NCI-H2171 (cell line): Measurements from ENCODE around the gene PLPPR3.

Experiments used
- DNase-seq: peaks from one replicate; lab custom pipeline; 2025; lab: John Stamatoyannopoulos, UW

PLPPR3 gene, protein sequence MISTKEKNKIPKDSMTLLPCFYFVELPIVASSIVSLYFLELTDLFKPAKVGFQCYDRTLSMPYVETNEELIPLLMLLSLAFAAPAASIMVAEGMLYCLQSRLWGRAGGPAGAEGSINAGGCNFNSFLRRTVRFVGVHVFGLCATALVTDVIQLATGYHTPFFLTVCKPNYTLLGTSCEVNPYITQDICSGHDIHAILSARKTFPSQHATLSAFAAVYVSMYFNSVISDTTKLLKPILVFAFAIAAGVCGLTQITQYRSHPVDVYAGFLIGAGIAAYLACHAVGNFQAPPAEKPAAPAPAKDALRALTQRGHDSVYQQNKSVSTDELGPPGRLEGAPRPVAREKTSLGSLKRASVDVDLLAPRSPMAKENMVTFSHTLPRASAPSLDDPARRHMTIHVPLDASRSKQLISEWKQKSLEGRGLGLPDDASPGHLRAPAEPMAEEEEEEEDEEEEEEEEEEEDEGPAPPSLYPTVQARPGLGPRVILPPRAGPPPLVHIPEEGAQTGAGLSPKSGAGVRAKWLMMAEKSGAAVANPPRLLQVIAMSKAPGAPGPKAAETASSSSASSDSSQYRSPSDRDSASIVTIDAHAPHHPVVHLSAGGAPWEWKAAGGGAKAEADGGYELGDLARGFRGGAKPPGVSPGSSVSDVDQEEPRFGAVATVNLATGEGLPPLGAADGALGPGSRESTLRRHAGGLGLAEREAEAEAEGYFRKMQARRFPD

DNA sequence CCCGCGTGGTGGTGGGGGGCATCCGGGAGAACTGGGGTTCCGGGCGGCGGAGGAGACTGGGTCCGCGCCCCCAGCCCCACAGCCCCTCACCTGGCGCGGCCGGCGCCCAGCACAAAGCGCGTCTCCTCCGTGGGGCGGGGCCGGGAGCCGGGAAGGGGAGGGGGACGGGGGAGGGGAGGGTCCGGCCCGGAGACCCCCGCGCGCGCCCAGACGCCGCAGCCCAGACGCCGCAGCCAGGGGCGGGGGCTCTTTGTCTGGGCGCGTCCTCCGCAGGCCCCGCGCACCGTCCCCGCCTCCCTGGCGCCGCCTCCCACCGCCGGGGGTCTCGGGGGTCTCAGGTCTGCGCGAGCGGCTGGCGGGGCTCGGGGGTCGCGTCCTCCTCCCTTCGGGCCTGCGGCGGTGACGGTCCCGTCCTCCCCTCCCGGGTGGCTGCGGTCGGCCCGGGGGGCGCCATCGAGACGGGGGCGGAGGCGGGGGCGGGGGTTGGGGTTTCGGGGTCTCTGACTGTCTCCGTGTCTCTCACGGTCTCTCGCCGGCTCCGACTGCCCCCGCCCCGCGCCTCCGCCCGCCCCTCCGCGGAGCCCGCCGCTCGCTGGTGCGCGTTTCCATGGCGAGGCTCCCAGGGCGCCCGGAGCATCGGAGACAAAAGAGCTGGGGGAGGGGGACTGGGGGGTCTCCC, at the start of gene PLPPR3:
TSS of gene PLPPR3 (minus strand) at position 131 of the 679 bp plus-strand sequence. CDS start 396 bp downstream, outside the sequence.
- DNase-seq = no peak

DNA sequence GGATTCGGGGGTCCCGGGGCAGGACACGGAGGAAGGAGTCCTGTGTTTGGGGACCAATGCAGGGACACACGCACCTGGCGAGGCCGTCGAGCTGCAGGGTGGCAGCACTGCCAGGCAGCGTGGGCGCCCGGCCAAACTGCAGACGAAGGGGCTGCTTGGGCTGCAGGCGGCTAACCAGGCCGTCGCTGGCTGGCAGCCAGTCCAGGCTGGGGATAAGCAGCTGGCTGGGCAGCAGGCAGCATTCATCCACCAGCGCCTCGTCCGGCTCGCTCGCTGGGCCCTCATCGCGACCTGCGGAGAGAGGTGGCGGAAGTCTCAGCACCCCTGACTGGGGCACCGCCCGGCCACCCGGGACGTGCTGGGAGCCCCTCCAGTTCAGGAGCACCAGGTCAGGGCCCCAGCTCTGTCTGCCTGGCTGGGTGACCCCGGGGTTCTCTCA, 49.2 kb upstream of the PLPPR3 start:
- no peak for DNase-seq

DNA sequence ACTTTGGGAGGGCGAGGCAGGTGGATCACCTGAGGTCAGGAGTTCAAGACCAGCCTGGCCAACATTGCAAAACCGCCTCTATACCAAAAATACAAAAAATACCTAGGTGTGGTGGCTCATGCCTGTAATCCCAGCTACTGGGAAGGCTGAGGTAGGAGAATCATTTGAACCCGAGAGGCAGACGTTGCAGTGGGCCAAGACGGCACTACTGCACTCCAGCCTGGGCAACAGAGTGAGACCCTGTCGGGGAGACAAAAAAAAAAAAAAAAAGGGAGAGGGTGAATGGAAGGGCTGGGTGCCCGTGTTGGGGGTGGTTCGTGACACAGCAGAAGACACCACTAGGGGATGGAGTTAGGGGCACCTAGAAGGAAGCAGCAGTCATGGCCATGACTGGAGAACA, 48.6 kb upstream of the PLPPR3 start:
- DNase-seq = no peak

DNA sequence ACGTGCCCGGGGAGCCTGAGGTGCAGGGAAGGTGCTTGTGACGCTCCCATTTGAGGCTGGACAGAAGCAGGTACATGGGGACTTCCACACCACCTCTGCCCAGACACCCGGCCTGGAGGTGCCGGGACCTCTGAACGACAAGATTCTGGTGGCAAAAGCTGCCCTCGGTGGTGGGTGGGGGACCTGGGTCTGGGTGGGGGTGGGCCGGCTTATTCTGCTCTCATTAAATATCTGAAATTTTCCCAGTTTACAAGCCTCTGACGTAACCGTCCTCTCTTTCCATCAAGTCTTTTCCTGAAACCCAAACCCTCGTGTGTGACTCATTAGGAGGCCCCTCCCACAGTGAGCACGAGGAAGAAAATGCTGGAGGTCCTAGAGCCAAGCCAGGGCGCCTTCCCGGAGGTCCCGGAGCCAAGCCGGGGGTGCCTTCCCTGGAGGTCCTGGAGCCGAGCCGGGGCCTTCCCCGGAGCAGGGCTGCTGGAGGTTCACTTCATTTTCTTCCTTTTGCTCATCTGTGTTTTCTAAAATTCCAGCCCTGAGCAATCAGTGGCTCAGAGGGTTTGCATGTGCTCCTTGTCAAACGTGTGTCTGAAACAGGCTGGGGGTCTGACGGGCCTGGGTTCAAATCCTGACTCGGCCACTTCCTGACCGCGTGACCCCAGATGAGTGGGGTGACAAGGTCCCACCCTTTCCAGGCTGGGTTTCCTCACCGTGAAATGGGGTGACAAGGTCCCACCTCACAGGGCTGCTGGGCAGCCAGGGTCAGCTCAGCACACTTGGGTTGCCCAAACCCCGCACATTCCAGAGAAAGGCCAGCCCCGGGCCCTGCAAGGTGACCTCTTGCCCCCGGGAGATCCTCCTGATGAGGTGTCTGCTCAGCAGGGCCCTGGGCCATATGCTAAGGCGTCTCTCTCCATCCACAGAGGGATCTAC, 47.8 kb upstream of the PLPPR3 start:
- DNase-seq = no peak

DNA sequence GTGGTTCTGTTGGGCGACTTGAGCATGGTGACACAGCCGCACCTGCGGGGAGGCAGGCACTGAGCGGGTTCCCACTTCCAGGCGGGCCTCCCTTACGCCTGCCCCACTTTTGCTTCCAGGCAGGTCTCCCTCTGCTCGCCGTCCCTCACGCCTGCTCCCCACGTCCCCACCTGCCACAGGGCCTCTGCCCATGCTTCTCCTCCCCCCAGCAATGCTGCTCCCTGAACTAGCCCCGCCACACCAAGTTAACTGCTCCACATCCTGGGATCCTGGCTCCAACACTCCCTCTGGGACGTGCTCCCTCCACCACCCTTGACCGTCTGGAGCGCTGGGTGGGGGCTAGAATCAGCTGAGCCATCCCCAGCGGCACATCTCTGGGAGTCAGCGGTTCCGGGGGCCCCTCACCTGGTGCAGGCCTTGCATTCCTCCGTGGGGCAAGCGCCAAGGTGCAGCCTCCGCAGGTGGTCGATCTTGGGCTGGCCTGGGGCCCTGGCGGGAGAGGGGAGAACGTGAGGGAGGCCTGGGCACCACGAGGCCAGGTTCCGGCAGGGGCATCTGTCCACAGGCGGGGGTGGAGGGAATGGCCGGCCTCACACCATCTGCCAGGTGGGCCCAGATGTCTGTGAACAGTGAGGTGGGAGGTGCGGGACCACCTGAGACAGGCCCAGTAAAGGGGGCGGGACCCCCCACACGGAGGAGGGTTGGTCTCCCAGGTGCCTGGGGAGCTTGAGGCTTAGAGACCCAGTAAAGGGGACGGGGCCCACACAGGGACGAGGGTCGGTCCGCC, 46.9 kb upstream of the PLPPR3 start:
- no peak for DNase-seq

DNA sequence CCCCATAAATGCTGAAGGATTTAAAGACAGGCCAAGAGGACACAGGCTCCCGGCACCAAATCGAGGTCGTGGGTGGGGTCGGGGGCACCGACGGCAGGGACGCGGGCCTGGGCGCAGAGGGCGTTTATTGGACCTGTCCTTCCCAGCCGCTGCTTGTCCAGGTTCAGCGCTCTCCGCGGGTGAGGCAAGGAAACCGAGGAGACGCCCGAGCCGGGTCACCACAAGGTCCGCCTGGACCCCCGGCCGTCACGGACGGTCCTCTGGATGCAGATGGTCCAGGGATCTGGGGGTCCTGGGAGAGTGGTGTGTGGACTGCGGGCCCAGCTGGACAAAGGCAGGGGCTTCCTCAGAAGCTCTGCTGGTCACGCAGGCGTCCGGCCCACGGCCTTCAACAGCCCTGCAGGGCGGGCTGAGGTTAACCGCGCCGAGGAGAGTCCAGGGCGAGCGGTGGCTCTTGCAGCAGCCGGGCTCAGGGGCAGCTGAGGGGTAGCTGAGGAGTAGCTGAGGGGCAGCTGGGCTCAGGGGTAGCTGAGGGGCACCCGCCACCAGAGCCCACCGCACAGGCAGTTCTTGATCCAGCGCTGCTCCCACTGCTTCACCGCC, 46.2 kb upstream of the PLPPR3 start:
- DNase-seq = no peak

DNA sequence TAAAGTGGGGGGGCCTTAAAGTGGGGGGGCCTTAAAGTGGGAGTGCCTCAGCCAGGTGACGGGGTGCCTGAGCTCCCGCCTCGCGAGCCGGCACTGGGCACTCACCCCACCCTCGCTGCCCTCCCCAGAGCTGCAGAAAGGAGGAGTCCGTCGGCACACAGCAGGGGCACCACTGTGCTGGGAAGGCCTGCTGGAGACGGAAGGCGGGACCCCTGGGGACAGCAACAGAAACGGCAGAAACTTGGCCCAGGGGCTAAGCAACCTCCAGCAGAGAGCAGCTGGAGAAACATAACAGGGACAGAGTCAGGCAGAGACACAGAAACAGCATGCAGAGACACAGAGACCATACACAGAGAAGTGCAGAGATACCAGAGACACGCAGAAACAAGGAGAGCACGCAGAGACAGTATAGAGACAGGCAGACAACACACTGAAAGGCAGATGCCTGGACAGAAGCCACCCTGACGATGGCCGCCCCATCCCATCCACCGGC, 45.6 kb upstream of the PLPPR3 start:
- DNase-seq = no peak

DNA sequence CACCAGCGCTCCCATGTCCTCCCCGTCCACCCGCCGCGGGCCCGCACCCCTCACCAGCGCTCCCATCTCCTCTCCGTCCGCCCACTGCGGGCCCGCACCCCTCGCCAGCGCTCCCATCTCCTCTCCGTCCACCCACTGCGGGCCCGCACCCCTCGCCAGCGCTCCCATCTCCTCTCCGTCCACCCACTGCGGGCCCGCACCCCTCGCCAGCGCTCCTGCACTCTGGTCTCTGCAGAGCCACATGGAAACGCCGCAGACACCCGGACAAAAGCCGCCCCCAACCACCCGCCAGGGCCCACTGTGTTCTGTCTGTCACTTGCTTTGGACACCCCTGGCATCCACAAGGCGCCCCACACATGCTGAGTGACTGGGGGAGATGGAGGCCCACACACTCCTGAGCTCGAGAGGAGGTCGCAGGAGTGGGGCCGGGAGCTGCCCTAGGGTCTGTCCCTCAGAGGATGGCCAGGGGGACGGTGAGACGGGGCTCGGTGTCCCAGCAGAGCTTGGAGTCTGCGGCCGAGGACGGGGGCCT, 45.1 kb upstream of the PLPPR3 start:
- DNase-seq = no peak

DNA sequence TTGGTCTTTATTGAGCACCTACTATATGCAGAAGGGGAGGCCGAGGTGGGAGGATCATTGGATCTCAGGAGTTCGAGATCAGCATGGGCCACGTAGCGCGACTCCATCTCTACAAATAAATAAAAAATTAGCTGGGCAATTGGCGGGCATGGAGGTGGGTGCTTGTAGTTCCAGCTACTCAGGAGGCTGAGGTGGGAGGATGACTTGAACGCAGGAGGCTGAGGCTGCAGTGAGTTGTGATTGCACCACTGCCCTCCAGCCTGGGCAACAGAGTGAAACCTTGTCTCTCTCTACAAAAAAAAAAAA, 41.5 kb upstream of the PLPPR3 start:
- no peak for DNase-seq

DNA sequence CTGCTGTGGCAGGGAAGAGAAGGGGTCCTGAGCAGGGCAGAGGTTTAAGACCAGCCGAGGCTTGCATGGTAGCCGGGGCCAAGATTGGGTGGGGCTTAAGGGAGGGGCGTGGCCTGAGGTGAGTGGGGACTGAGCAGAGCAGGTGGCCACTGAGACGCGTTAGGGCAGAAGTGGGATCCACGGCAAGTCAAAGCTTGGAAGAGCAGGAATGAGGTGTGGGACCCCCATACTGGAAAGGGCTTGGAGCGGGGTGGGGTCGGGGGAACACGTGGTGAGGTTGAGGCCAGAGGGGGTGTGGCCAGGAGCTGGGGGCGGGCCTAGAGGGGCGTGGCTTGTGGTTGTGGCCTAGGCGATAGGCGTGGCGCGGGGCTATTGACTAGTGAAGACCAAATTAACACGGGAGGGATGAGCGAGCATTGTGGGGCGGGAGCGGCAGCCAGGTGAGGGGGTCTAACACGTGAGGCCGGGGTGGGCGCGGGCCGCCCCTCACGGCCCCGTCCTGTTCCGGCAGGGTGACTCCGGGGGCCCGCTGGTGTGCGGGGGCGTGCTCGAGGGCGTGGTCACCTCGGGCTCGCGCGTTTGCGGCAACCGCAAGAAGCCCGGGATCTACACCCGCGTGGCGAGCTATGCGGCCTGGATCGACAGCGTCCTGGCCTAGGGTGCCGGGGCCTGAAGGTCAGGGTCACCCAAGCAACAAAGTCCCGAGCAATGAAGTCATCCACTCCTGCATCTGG, 41.0 kb upstream of the PLPPR3 start:
- no peak for DNase-seq

DNA sequence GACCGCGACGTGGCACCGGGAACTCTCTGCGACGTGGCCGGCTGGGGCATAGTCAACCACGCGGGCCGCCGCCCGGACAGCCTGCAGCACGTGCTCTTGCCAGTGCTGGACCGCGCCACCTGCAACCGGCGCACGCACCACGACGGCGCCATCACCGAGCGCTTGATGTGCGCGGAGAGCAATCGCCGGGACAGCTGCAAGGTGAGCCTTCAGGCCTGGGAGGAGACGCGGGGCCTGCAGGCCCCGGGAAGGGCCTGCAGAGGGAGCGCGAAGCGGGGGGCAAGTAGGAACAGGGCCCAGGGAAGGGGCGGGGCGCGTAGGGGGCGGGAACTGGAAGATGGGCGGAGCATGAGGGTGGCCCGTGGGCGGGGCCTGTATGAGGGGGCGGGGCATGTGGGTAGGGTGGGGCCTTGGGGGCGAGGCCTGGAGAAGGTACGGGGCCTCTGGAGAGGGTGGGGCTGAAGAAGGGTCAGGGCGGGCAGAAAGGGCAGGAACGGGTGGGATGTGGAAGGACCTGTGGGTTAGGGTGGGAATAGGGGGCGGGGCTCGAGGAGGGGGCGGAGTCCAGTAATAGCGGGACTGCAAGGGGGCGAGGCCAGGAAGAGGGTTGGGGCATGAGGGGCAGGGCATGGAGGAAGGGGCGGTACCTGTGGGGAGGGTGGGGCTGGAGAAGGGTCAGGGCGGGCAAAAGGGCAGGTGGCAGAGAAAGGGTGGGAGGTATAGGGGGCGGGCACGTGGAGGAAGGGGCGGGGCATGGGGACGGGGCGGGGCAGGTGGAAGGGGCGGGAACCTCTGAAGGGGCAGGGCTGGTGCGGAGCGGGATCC, 40.2 kb upstream of the PLPPR3 start:
- DNase-seq = no peak

DNA sequence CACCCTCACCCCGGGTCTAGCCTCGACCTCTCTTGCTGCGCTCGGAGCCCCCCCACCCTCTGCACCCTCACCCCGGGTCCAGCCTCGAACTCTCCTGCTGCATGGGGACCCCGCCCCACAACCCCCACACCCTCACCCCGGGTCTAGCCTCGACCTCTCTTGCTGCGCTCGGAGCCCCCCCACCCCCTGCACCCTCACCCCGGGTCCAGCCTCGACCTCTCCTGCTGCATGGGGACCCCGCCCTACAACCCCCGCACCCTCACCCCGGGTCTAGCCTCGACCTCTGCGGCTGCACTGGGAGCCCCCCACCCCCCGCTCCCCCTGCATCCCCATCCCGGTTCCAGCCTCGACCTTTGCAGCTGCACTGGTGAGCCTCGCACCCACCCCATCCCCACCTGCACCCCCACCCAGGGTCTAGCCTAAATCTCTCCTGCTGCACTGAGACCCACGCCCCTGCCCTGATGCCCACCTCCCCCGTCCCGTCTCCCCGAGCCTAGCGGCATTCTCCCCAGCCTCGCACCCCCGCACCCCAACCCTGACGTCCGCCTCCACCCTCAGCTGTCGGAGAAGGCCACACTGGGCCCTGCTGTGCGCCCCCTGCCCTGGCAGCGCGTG, 39.5 kb upstream of the PLPPR3 start:
- DNase-seq = no peak

DNA sequence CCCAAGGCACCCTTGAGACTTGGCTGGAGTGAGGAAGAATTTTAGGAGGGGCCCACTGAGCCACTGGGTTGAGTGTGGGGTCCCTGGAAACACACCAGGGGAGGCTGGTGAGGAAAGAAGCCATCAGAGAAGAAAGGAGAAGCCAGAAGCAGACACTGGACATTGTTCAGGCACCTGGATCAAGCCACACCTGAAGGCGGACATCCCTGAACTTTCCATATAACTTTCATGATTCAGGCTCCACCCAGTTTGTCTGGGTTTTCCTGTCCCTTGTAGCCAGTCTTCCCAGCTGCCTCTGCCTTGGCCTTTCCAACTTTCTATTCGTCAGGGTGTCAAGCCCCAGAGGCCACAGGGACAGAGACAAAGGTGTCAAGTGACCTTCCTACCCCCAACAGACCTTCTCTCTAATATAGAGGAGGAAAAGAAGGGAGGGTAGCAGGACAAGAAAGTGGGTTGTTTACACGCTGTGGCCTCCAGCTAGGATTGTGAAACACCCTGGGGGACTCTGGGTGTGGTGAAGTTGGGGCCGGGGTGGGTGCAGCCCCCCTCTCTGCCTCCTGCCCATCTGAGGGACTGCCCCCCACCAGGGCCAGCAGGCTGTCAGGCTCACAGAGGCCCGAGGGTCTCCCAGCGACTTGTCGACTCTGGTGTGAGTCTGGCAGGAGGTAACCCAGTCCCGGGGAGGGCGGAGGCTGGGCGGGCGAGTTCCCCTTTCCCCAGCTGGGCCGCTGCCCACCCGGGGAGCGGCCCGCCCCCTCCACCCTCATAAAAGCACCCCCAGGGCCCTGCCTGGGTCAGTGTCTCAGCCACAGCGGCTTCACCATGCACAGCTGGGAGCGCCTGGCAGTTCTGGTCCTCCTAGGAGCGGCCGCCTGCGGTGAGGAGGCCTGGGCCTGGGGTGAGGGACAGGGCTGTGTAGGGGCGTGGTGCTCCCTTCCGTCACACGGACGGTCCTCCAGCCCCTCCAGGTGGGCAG, 37.4 kb upstream of the PLPPR3 start, which contains the start of gene CFD:
TSS of gene CFD (plus strand) at position 797 of the 976 bp plus-strand sequence. CDS start at position 823, 26 bp downstream.
- DNase-seq = no peak

DNA sequence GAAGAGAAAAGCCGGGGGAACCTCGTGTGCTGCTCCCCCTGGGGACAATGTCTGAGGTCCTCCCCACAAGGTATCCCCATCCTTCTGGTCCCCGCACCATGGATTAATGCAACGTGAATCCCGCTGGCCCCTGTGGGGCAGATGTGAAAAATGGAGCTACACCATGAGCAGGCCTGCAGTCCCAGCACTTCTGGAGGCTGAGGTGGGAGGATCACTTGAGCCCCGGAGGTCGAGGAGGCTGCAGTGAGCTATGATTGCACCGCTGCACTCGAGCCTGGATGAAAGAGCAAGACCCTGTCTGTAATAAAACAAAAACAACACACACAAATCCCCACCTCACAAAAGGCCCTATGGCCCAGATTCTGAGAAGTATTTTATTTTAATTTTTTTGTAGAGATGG, 36.5 kb upstream of the PLPPR3 start:
- no peak for DNase-seq

DNA sequence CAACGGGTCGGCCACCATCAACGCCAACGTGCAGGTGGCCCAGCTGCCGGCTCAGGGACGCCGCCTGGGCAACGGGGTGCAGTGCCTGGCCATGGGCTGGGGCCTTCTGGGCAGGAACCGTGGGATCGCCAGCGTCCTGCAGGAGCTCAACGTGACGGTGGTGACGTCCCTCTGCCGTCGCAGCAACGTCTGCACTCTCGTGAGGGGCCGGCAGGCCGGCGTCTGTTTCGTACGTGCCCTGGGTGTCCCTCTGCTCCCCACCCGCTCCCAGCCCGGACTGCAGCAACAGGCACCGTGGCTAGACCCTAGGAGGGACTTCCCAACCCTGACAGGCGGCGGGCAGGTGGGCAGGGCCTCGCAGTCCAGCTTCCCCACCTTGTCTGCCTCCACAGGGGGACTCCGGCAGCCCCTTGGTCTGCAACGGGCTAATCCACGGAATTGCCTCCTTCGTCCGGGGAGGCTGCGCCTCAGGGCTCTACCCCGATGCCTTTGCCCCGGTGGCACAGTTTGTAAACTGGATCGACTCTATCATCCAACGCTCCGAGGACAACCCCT, 33.9 kb upstream of the PLPPR3 start:
- no peak for DNase-seq

DNA sequence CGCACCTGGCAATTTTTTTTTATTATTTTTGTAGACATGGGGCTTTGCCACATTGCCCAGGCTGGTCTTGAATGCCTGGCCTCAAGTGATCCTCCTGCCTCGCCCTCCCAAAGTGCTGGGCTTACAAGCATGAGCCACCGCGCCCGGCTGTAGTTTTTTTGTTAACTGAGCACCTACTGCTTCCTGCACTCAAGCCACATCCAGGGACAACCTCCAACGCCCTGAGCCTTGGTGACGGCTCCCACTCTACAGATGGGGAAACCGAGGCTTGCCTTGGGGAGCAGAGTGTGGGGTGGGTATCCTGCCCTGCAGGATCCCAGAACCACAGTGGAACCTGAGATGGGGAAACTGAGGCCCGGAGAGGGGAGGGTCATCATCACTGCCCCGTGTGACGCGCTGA, 33.4 kb upstream of the PLPPR3 start:
- DNase-seq = no peak

DNA sequence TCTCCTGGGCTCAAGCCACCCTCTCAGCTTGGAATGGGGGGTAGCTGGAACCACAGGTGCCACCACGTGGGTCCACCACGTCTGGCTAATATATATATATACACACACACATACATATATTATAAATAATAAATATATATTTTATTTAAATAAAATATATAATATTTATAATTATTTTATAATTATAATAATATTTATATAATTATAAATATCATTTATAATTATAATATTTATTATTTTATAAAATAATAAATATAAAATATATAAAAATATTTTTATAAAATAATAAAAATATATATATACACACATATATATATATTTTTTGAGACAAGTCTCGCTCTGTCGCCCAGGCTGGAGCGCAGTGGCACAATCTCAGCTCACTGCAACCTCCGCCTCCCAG, 32.8 kb upstream of the PLPPR3 start:
- no peak for DNase-seq
